GM19193 (cell line): ENCODE data around the gene DNAH2.

Experiments
- POLR2A ChIP-seq: IDR thresholded peaks from 4 replicates; pipeline ENCODE4 v1.6.1; 2011; ENCODE audit not compliant: insufficient read depth, insufficient read length; ENCODE audit errors: extremely low read depth

Gene DNAH2

DNA sequence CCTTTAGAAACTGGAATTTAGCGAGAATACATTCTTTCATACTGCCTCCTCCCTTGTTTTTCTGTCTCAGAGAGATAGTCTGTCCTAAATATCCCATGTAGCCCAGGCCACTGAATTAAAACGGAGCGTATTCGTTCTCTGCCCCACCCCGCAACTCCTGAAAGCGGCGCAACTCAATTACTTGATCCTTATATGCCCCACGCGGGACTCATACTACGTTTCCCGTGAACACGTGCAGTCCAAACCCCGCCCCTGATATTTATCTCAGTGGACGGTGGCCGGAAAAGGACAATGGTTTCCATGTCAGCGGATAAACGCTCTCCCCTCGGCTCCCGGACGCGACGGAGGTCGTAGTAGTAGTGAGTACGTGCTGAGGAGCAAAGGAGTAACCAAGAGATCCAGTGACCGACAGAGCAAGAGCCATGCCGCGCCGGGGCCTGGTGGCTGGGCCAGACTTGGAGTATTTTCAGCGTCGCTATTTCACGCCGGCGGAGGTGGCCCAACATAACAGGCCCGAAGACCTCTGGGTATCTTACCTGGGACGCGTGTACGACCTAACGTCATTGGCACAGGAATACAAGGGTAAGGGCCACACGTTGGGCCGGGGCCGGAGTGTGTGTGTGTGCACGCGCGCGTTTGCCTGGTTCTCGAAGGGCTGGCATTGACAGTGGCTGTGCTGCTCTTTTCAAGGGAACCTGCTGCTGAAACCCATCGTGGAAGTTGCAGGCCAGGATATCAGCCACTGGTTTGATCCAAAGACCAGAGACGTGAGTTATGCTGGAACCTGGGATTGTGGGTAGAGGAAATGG is 140.4 kb downstream of the DNAH2 start, which contains the start of gene CYB5D1:
Gene CYB5D1, plus strand, starts transcription at position 291 of the 809 bp plus-strand sequence. Its CDS starts 132 bp downstream, at position 423.
- peak; percentile 17 for TF ChIP-seq POLR2A

DNA sequence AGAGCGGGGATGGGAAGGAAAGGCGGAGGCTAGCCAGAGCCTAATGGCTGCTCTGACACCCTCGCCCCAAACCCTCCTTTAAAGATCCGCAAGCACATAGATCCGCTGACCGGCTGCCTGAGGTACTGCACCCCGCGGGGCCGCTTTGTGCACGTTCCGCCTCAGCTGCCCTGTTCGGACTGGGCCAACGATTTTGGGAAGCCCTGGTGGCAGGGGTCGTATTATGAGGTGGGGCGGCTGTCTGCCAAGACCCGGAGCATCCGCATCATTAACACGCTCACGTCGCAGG is 140.9 kb downstream of the DNAH2 start:
- no peak for TF ChIP-seq POLR2A

DNA sequence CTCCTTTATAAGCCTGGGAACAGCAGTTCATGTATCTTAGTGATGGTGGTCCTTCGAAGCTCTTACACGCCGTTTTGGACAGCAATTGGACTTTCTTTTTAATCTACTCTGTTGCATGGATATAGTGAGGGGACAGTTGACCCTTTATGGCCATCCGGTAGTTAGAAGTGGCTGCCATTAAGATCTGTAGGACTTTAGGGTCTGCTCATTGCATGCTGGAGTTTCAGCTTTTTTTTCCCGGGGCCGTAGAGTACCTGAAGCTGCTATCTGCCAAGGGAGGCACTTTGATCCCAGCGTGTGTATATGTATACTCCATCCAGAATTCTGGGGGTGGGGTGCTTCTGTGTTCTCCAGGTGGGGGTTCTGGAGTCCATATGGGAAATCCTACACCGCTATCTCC is 141.5 kb downstream of the DNAH2 start:
- no peak for TF ChIP-seq POLR2A

DNA sequence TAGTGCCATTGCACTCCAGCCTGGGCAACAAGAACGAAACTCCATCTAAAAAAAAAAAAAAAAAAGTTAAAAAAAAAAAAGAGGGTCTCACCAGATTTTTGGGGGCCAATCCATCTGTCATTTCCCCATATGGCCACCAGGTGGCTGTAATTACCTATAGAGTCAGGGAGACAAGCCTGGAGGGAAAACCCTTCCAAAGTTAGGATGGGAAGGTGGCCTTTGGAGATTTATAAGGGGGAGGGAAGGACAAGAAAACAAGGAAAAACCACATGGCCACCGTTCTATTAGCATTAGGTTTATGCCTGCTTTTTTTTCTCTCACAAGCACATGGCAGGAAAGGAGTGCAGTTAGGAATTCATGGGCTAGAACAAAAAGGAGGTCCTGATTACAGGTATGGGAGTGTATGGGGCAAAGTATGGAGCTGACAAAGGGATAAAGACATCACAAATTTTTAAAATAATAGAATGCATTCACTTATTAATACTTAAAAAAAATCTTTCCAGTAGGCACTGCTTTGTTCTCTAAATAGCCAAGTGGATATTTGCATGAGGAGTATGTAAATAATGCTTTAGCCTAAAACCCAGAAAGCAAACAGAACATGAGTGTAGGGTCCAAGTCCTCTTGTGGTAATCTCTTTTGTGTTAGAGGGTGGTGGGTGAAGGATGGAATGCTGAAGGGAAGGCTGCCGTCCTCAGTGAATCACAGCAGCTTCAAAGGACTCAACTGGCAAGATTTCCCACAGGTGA is 145.3 kb downstream of the DNAH2 start:
- no peak for TF ChIP-seq POLR2A

DNA sequence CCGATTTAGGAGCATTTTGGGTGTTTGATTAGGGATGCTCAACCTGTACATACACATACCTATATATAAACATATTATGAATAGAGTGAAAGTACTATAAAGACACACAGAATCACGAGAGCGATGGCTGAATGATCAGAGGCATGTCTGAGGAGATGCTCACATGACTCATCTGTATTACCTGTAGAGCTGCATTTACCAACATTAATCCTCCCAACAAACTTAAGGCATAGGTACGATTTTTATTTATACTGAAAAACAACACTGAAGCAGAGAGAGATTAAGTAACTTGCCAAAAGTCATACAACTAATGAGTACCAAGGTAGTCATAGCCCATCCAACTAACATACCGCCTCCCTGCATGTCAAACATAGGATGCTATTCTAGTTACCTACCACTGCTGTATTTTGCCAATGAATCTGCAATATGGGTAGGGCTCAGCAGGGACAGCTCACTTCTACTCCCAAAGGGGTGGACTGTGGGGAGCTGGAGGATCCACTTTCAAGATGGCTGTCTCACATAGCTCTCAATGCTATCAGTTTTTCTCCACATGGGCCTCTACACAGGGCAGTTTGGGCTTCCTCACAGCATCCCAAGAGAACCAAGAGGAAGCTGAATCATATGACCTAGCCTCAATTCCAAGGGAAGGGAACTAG is 147.6 kb downstream of the DNAH2 start:
- no peak for TF ChIP-seq POLR2A

DNA sequence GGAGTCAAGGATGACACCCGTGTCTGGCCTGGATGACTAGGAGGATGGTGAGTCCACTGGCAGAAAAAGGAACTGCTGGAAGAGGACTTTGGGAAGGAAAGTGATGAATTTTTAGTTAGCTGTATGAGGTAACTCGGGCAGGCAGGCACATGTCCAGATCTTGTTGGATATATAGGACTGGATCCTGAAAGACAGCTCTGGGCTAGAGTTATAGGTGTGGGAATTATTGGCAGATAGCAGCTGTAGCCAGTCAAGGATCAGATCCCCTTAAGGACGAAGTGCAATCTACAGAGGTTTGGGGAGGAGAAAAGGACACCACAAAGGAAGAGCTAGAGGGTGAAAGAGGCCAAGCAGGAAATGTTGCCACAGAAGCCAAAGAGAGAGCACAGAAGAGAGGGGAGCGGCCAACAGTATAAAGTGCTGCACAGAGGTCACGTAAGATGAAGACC is 150.4 kb downstream of the DNAH2 start:
- TF ChIP-seq POLR2A: no peak

DNA sequence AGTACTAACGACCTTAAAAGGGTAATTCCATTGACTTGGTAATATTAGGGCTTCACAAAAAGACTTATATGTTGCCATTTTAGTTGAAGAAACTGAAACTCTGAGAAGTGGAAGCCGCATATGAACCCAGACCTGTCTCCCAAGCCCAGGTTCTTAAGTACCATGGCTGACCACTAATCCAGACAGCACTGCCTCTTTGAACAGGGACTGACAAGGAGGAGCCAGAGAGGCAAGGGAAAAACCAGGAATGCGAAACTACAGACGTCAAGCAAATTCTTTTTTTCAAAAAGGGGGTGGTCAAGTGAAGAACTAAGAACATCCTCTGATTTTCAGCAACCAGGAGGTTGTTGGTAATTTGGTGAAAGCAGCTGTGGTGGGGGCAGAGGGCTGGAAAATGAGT is 155.5 kb downstream of the DNAH2 start:
- TF ChIP-seq POLR2A: no peak

DNA sequence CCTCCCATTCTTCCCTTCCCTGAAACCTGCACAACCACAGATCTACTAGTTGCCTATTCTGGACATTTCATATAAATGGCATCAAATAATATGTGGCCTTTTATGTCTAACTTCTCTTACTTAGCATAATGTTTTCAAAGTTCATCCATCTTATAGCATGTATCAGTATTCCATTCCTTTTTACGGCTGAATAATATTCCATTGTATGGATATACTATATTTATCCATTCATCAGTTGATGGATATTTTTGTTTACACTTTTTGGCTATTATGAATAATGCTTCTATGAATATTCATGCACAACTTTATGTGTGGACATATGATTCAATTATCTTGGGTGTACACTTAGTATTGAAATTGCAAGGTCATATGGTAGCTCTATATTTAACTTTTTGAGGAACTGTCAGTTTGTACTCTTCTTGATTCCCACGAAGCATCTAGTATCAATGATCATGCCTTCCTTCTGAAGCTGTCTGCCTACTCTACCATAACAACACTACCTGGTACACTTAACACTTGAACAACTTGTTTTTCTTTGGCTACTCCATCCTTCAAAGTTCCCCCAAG is 158.3 kb downstream of the DNAH2 start:
- TF ChIP-seq POLR2A: no peak

DNA sequence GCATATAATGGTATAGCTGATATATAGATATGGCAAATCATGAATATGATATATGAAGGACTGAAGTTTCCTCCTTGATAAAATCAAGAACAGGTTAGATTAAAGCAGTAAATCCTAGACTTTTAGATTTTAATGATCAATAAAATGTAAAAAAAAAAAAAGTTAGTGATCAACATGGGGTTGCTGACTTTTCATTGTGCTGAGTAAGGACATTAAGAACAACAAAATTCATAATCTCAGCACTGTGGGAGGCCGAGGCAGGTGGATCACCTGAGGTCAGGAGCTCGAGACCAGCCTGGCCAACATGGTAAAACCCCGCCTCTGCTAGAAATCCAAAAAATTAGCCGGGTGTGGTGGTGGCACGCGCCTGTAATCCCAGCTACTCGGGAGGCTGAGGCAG is 160.7 kb downstream of the DNAH2 start:
- TF ChIP-seq POLR2A: no peak

DNA sequence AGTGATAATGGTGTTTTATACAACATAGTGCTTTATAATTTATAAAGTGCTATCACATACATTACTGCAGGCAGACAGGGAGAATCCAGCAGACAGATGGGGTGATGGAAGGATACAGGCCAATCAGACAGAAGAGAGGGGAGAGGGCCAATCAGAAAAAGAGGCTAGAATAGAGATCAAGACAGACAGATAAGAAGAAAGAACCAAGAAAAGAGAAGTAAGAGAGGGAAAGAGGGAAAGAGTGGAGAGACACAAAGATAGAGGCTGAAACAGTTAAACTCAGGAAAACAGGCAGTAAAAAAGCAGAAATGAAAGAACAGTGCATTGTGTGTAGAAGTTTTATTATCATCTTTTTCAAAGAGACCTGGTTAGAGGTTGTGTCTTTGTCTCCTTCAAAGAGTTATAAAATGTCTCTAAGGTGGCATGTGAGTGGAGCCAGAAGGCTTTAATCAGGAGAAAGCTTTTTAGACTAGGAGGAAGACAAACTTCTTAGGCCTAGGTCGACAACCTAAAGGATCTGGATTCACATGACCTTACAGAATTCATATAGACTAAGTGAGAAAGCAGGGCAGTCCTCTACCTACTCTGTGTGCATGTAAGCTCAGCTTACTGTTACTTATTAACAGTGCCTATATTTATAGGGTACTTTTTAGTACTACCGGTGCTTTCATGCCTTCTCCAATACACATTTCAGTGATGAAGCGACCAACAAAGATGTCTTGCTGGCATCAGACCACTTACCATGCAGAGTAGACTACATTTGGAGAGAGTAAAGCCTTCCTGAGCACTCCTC is 162.7 kb downstream of the DNAH2 start:
- TF ChIP-seq POLR2A: no peak

DNA sequence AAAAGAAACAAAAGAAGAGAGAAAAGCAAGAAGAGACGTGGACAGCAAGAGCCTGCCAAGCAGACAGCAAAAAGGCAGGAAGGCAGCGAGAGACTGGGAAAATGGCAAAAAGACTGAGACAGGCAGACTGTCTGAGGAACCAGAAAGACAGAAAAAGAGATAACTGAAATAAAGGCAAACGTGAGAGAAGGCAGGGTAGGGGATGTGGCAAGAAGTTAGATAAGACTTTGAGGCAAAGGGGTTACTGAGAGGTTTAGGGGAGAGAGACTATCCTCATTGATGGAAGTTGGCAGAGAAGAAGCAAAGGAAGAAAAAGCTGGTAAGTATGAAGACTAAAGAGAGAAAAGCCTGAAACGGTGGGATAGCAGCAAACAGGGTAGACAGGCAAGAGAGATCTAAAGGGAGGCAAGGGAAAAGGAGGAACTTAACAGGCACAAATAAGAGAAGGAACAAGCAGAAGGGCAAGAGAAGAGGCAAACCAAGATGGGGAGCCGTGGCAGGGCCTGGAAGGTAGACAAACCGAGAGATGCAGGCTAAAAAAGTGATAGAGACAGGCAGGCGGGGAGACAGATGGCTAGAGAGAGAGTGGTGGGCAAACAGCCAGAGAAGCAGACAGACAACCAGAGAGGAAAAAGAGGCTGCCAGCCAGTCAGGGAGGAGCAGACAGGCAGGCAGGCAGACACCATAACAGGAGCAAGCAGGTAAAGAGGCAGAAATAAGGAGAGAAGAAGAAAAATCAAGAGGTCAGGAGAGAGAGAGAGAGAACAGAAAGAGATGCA is 163.9 kb downstream of the DNAH2 start:
- no peak for TF ChIP-seq POLR2A

DNA sequence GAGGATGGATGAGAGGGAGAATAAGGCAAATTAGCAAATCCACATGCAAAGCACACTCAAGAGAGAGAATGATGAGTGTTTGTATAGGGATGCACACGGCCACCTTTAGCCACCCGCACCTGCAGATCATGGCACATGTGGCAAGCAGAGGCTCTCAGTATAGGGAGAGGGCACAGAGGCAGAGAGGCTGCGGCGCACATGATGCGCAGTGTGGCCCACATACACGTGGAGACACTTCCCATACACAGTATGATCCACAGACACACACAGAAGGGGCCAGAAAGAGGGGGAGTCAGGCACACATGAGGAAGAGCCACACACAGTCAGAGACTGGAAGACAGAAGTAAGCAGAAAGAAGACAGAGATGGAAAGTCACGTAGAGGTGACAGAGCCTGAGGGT is 164.5 kb downstream of the DNAH2 start:
- no peak for TF ChIP-seq POLR2A

DNA sequence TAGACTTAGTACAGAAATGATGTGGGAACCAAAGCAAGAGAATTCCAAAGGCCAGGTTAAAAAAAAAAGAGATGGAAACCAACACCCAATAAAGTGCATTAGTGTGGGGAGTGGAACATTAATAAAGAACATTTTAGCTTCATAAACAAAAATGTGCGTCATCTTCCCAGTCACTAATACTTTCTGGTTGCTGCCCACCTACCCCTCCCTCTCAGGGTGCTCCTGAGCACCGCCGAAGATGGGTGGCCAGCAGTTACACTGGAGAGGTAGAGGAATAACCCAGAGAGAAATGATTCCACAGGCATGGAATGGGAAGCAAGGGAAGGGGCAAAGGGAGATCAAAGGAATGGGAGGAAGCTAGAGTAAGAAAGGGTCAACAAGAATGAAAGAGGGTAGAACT is 165.1 kb downstream of the DNAH2 start:
- TF ChIP-seq POLR2A: no peak
